ENCODE measurements around the gene PLA2G4D. TPM values are rescaled to one million over a fixed set of nuclear protein-coding genes. Genes with fewer than 3 reads are reported as not detected.
A peak's percentile ranks its signal among the peaks of the same experiment; 100 is the strongest.

The PLA2G4D gene
- total RNA-seq, 1 experiment from 2014 or later: not detected

DNA sequence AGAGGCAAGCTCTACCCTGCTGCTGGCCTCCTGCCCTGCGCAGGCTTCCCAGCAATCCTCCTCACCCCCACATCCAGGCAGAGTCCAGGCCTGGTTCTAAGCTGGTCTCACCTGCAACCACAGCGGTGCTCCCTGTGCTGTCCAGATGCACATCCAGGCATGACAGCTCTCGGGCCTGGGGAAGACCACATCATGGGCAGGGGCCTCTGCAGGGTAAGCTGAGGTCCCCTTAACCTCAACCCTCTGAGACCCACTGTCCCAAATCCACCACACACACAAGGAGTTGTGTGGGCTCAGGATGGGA is 10.8 kb downstream of the PLA2G4D start:
- Histone ChIP-seq H3K27ac (ENCODE audit: low read length) (no peak overlapping the region), H3K4me1 (ENCODE audit: control insufficient read depth, insufficient read depth, low read length) (no peaks in the 10 kb centered on the region), H3K4me3 (ENCODE audit: low read depth in 2 of 2, low read length in 2 of 2) (no peak overlapping the region), H3K9me3 (ENCODE audit: control insufficient read depth, insufficient read depth, low read depth, low read length) (no peaks in the 10 kb centered on the region), H3K27me3 (ENCODE audit: control insufficient read depth, insufficient read depth, low read length) (no peaks in the 10 kb centered on the region), H3K36me3 (ENCODE audit: control insufficient read depth, insufficient read depth, low read length) (no peaks in the 10 kb centered on the region)
- BruUV-seq (replicated peaks): no TSS peak
- in situ Hi-C loops (cut with HindIII; ENCODE audit: low pct_unique_long_range_greater_than_20kb, low sequenced_read_pairs): no loop called here
- ATAC-seq (0 out of 2 replicates have a peak, but pooled peaks have one; percentile 19), DNase-seq (ENCODE audit: low read depth, low spot score) (no peak)
- ChIA-PET CTCF (interaction anchor here (2.0 kb wide), 1 partner anchor 20 kb away, joined by 8 read pairs; no protein-coding TSS in a partner anchor), POLR2A (interaction anchor here (0.5 kb wide), 1 partner anchor 477 kb away, joined by 7 read pairs; no protein-coding TSS in a partner anchor)
- intact Hi-C loops (cut with micrococcal nuclease; ENCODE audit: unreplicated experiment): no loop called here
- TF ChIP-seq SIN3A (IDR thresholded peaks at IDR 0.05; ENCODE audit: borderline replicate concordance, insufficient read depth, low read depth, low read length) (no peak), TCF7L2 (IDR thresholded peaks at IDR 0.05; ENCODE audit: low read depth, low read length) (no peak), POLR2AphosphoS5 (IDR thresholded peaks at IDR 0.05; ENCODE audit: low read depth, low read length) (no peak)
- TF ChIP-seq, protein P1, sequence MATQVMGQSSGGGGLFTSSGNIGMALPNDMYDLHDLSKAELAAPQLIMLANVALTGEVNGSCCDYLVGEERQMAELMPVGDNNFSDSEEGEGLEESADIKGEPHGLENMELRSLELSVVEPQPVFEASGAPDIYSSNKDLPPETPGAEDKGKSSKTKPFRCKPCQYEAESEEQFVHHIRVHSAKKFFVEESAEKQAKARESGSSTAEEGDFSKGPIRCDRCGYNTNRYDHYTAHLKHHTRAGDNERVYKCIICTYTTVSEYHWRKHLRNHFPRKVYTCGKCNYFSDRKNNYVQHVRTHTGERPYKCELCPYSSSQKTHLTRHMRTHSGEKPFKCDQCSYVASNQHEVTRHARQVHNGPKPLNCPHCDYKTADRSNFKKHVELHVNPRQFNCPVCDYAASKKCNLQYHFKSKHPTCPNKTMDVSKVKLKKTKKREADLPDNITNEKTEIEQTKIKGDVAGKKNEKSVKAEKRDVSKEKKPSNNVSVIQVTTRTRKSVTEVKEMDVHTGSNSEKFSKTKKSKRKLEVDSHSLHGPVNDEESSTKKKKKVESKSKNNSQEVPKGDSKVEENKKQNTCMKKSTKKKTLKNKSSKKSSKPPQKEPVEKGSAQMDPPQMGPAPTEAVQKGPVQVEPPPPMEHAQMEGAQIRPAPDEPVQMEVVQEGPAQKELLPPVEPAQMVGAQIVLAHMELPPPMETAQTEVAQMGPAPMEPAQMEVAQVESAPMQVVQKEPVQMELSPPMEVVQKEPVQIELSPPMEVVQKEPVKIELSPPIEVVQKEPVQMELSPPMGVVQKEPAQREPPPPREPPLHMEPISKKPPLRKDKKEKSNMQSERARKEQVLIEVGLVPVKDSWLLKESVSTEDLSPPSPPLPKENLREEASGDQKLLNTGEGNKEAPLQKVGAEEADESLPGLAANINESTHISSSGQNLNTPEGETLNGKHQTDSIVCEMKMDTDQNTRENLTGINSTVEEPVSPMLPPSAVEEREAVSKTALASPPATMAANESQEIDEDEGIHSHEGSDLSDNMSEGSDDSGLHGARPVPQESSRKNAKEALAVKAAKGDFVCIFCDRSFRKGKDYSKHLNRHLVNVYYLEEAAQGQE (IDR thresholded peaks at IDR 0.05; ENCODE audit: insufficient read depth in 1 of 2, low read depth in 2 of 2, low read length in 1 of 2): no peak
- TF ChIP-seq, protein P2, sequence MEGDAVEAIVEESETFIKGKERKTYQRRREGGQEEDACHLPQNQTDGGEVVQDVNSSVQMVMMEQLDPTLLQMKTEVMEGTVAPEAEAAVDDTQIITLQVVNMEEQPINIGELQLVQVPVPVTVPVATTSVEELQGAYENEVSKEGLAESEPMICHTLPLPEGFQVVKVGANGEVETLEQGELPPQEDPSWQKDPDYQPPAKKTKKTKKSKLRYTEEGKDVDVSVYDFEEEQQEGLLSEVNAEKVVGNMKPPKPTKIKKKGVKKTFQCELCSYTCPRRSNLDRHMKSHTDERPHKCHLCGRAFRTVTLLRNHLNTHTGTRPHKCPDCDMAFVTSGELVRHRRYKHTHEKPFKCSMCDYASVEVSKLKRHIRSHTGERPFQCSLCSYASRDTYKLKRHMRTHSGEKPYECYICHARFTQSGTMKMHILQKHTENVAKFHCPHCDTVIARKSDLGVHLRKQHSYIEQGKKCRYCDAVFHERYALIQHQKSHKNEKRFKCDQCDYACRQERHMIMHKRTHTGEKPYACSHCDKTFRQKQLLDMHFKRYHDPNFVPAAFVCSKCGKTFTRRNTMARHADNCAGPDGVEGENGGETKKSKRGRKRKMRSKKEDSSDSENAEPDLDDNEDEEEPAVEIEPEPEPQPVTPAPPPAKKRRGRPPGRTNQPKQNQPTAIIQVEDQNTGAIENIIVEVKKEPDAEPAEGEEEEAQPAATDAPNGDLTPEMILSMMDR (IDR thresholded peaks at IDR 0.05): no peak

DNA sequence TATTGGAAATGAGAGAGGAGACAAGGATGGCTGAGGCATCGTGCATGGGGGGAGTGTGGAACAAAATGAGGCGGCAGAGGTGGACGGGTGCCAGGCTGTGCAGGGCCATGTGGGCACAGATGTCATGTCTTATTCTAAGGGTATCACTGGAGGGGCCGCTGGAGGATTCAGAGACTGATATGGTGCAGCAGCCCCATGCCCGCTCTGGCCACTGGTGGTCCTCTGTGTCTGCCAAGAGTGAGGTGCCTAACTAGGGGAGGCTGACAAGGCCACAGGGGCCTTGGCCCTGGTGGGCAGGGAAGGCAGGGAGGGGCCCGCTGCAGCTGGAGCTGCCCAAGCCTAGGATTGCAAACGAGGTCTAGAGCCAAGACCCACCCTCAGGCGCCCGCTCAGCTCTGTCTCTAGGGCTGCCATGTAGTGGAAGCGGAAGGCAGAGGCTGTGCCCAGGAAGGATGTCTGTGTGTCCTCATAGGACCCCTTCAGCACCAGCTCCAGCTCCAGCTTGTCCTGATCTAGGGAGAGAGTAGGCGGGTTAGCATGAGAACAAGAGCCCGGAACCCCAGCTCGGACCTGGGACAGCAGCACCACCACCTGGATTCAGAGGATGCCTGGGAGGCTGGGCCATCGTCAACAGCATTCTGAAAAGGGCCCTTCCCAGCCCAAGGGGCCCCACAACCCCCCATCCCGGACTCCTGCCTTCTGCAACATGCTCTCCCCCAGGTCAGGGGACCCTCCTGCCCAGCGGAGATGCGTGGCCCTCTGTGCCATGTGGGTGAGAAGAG is 11.3 kb downstream of the PLA2G4D start:
- H3K4me1 ChIP-seq (ENCODE audit: control insufficient read depth, insufficient read depth, low read length): no peaks in the 10 kb centered on the region
- no peaks in the 10 kb centered on the region for H3K9me3 ChIP-seq (ENCODE audit: control insufficient read depth, insufficient read depth, low read depth, low read length)
- ATAC-seq (no peak), DNase-seq (ENCODE audit: low read depth, low spot score) (no peak)
- CTCF ChIA-PET: interaction anchor here (2.0 kb wide), 1 partner anchor 20 kb away, joined by 8 read pairs; no protein-coding TSS in a partner anchor
- no peak overlapping the region for H3K4me3 ChIP-seq (ENCODE audit: low read depth in 2 of 2, low read length in 2 of 2)
- TF ChIP-seq, protein P2 (IDR thresholded peaks at IDR 0.05): no peak
- TF ChIP-seq POLR2AphosphoS5 (IDR thresholded peaks at IDR 0.05; ENCODE audit: low read depth, low read length): no peak
- intact Hi-C loops (cut with micrococcal nuclease; ENCODE audit: unreplicated experiment) (no loop called here), in situ Hi-C loops (cut with HindIII; ENCODE audit: low pct_unique_long_range_greater_than_20kb, low sequenced_read_pairs) (no loop called here)
- H3K27ac ChIP-seq (ENCODE audit: low read length): no peak overlapping the region
- no peaks in the 10 kb centered on the region for H3K36me3 ChIP-seq (ENCODE audit: control insufficient read depth, insufficient read depth, low read length)
- no peaks in the 10 kb centered on the region for H3K27me3 ChIP-seq (ENCODE audit: control insufficient read depth, insufficient read depth, low read length)
- POLR2A ChIA-PET: interaction anchor here (0.5 kb wide), 1 partner anchor 477 kb away, joined by 7 read pairs; no protein-coding TSS in a partner anchor
- BruUV-seq (replicated peaks): no TSS peak
